Measurements from ENCODE around the gene GPR4.

DNA sequence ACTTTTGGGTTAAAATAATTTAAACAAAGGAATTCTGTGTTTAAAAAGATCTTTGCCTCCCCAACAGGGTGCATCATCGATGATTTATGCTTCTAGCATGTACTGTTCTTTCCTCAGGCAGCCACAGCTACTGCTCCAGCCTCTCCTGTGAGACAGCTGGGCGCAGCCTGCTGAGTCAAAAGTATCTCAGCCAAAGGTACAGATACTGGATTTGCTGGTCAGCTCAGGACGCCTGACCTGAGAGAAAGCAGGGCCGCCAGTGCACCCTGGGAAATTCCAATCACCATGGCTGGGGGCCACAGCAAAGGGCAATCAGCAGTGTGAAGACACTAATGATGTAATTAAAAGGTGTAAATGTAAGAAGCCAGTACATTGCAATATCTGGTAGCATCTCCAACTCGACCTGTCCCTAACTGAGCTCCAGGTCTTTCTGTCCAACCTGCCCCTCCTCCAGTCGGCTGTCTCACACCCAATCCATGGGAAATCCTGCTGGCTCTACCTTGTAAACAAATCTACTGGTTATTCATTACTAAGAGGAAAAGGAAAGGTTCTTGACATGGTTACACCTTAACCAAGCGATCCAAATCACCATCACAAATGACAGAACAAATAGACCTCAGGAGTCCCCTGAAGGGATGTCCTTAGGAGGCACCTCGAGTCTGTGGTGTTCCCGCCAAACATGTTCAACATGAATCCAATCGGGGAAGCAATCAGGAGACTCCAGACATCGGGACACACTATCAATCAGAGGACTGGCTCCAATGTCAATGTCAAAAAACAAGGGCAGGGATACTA is 24.7 kb downstream of the GPR4 start:
- TF ChIP-seq, protein P1, sequence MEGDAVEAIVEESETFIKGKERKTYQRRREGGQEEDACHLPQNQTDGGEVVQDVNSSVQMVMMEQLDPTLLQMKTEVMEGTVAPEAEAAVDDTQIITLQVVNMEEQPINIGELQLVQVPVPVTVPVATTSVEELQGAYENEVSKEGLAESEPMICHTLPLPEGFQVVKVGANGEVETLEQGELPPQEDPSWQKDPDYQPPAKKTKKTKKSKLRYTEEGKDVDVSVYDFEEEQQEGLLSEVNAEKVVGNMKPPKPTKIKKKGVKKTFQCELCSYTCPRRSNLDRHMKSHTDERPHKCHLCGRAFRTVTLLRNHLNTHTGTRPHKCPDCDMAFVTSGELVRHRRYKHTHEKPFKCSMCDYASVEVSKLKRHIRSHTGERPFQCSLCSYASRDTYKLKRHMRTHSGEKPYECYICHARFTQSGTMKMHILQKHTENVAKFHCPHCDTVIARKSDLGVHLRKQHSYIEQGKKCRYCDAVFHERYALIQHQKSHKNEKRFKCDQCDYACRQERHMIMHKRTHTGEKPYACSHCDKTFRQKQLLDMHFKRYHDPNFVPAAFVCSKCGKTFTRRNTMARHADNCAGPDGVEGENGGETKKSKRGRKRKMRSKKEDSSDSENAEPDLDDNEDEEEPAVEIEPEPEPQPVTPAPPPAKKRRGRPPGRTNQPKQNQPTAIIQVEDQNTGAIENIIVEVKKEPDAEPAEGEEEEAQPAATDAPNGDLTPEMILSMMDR (IDR thresholded peaks at IDR 0.05; ENCODE audit: poor library complexity, severe bottlenecking) = no peak
- TF ChIP-seq TAF1 (IDR thresholded peaks at IDR 0.05; ENCODE audit: low read depth) (no peak), RAD21 (conservative IDR thresholded peaks at IDR 0.05) (no peak), SMC3 (conservative IDR thresholded peaks at IDR 0.05; ENCODE audit: poor library complexity) (no peak), EZH2 (IDR thresholded peaks at IDR 0.05; ENCODE audit: borderline replicate concordance, insufficient read depth, low read length, poor library complexity, severe bottlenecking) (no peak), EP300 (conservative IDR thresholded peaks at IDR 0.05; ENCODE audit: poor library complexity, severe bottlenecking) (no peak), MXI1 (conservative IDR thresholded peaks at IDR 0.05; ENCODE audit: poor library complexity, severe bottlenecking) (no peak), POLR2AphosphoS5 (IDR thresholded peaks at IDR 0.05) (no peak)
- TF ChIP-seq, protein P2, sequence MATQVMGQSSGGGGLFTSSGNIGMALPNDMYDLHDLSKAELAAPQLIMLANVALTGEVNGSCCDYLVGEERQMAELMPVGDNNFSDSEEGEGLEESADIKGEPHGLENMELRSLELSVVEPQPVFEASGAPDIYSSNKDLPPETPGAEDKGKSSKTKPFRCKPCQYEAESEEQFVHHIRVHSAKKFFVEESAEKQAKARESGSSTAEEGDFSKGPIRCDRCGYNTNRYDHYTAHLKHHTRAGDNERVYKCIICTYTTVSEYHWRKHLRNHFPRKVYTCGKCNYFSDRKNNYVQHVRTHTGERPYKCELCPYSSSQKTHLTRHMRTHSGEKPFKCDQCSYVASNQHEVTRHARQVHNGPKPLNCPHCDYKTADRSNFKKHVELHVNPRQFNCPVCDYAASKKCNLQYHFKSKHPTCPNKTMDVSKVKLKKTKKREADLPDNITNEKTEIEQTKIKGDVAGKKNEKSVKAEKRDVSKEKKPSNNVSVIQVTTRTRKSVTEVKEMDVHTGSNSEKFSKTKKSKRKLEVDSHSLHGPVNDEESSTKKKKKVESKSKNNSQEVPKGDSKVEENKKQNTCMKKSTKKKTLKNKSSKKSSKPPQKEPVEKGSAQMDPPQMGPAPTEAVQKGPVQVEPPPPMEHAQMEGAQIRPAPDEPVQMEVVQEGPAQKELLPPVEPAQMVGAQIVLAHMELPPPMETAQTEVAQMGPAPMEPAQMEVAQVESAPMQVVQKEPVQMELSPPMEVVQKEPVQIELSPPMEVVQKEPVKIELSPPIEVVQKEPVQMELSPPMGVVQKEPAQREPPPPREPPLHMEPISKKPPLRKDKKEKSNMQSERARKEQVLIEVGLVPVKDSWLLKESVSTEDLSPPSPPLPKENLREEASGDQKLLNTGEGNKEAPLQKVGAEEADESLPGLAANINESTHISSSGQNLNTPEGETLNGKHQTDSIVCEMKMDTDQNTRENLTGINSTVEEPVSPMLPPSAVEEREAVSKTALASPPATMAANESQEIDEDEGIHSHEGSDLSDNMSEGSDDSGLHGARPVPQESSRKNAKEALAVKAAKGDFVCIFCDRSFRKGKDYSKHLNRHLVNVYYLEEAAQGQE (IDR thresholded peaks at IDR 0.05; ENCODE audit: borderline replicate concordance) = no peak
